SW480 (cell line): ENCODE results near the gene PHF10.

Experiments
- DNase-seq: peaks from one replicate; pipeline ENCODE4 v3.0.0-alpha.2; 2016; ENCODE audit warnings: low spot score

The PHF10 gene

GRCh38 chr6:169677096-169677495, 47.2 kb downstream of the PHF10 start:
- DNase-seq = no peak

DNA sequence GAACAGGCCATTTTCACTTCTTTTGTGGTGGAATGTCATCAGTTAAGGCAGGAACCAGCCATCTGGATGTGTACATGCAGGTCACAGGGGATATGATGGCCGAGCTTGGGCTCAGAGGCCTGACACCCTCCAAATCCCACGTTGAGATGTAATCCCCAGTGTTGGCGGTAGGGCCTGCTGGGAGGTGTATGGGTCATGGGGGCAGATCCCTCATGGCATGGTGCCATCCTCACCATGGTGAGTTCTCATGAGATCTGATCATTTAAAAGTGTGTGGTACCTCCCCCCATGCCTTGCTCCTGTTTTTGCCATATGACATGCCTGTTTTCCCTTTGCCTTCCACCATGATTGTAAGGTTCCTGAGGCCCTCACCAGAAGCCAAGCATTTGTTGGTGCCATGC, 49.3 kb downstream of the PHF10 start:
- DNase-seq = no peak

GRCh38 chr6:169671563-169671962, 52.7 kb downstream of the PHF10 start:
- DNase-seq = no peak

DNA sequence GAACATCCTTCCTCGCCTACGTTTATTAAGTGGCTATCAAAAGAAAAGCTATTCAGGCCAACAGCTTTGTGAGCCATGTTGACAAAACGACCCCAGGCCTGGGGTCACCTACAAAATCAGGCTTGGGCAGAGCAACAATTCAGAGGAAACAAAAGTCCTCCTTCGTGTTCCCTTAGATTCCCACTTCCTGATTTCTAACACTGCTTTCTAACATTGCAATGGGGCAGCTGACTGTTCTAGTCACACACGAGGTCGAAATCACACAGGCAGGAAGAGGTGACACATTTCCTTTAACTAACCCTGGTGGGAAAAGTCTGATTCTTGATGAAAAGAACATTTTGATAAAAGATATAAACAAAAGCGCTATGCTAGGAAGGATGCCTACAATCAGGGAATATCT, 54.4 kb downstream of the PHF10 start:
- no peak for DNase-seq

- DNase-seq = no peak
Measured at GRCh38 chr6:169669147-169669546, 55.2 kb downstream of the PHF10 start.

GRCh38 chr6:169668203-169668847, 56.0 kb downstream of the PHF10 start:
- DNase-seq = no peak

DNA sequence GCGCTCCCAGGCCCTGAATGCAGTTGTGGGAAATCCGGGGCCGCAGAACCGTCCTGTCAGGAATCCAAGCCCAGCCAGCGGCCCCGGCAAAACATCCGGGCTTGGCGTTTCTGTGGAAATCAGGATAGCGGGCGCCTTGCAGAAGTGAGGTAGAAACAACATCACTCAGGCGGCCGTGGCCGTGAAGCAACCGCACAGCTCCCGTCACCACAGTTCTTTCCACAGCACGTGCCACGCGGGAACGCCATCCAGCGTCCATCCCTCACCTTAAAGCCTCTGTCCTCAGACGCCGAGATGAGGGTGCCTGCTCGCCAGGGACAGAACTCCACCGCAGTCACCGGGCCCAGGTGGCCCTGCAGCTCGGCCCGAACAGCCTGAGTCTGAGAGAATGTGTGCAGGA, 56.6 kb downstream of the PHF10 start:
- DNase-seq = no peak

GRCh38 chr6:169666441-169666840, 57.9 kb downstream of the PHF10 start:
- DNase-seq = no peak

DNA sequence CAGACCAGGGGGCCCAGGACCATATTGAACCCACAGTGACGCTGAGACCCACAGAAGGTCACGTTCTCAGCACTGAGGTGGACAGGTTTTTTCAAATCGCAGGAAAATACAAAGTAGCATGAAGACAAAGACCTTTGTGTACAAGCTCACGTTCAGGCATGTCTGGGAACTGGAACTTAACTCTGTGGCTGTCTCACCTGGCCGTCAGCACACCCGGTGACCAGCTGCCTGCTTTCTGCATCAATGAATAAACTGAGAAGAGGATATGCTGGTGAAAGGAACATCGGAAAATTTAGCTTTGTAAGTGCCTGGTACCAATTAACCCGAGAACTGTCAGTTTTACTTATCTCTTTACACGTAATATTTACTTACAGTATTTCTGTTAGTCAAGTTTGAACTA, 59.0 kb downstream of the PHF10 start:
- no peak for DNase-seq

DNA sequence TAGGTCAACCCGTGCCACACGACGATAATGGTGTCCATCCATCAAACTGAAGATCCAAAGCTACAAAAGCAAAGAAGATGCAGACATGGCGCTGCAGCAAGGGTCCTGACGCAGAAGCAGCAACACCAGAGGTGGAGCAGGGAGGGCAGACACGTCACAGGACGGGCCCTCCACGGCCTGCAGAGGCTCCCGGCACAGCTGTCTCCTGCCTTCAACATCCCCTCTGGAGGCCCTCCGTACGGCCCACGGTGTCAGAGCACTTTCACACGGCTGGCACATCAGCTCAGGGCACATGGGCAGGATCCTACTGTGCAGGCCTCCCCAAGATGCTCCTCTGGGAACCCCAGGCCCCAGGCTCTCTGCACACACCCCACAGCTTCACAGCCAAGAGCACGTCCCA, 60.1 kb downstream of the PHF10 start:
- DNase-seq = no peak

DNA sequence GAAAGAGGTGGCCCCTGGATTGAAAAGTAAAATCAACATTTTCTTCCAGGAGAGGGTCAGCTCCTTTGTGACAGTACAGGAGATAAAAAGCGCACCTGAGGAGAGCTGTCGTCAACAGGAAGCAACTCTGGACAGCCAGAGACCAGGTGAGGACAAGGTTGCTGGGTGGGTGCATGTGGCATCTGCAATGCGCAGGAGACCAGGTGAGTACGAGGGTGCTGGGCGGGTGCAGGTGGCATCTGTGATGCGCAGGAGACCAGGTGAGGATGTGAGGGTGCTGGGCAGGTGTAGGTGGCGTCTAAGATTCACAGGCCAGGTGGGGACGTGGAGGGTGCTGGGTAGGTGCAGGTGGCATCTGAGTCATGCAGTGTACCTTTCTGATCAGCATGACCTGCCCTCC, 60.8 kb downstream of the PHF10 start:
- DNase-seq = no peak

DNA sequence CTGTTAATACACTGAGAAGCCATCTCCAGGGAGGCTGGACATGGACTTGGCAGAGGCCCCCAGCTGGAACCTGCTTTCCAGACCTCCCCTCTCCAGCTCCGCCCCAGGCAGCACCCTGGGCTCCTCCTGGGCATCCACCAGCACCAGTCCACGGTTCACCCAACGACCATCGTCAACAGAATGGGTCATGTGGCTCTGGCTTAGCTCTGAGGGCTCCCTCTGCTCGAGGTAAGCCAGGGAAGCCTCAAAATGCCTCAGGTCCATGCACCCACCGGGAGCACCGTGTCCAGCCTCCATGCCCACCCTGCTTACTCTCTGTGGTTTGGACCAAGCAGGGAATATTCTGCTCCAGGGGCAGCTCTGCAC, 62.9 kb downstream of the PHF10 start:
- DNase-seq = no peak

DNA sequence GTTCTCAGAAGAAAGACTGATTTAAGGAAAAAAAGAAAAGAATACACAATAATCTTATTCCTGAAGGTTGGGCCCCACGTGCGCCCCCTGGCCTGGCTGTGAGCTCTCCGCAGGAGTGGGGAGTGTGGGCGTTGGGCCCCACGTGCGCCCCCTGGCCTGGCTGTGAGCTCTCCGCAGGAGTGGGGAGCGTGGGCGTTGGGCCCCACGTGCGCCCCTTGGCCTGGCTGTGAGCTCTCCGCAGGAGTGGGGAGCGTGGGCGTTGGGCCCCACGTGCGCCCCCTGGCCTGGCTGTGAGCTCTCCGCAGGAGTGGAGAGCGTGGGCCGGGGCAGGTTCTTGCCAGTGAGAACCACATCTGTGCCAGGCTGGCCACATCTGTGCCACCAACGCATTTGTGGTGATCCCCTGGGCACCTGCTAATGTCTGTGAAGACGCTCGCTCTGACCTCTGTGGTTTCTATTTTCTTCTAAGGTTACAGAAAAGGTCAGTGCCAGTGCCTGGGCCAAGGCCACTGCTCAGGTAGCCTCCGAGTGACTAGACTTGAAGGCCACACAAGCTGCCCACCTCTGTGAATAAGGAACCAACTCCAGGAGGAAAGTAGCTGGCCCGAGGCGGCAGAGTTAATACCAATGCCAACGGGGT, 63.4 kb downstream of the PHF10 start:
- no peak for DNase-seq

GRCh38 chr6:169659820-169660610, 64.3 kb downstream of the PHF10 start:
- no peak for DNase-seq

DNA sequence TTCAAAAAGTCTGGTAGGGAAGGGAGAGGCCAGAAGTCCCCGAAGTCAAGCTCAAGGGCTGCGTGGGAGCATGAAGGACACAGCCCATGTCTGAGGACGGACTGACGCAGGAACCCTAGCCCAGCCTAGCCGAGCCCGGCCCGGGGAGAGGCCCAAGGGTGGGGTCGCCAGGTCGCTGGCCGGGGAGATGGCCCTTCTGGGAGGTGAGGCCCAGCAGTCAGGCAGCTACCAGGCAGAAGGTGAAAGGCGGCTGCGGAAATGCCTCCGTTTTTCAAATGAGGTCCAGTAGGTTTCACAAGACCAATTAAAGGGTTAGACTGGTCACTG, 67.1 kb downstream of the PHF10 start:
- DNase-seq = no peak

- no peak for DNase-seq
Measured at GRCh38 chr6:169656546-169657283, 67.6 kb downstream of the PHF10 start.

GRCh38 chr6:169654598-169655391, 69.5 kb downstream of the PHF10 start:
- DNase-seq = no peak
